H1 (cell line): ENCODE data around the gene SSRP1. TPM values are rescaled to one million over a fixed set of nuclear protein-coding genes. Genes with fewer than 3 reads are reported as not detected.

Source experiments
- CTCF ChIA-PET: fragments of 300-600 bp; sonication (Branson Sonifier 250); formaldehyde crosslinking; loops from one replicate; lab custom pipeline; 2021; ENCODE audit not compliant: partially characterized antibody; lab: Charles Lee
- POLR2A ChIA-PET: fragments of 300-600 bp; sonication (Branson Sonifier 250); formaldehyde crosslinking; loops from one replicate; lab custom pipeline; 2021; ENCODE audit warnings: inconsistent platforms; ENCODE audit not compliant: partially characterized antibody; lab: Charles Lee
- DNase-seq, 2 experiments: peaks; one replicate each; pipeline versions ENCODE4 v3.0.0 to v3.0.0-alpha.2; 2010 to 2022; ENCODE audit warnings: low spot score in 2 of 2, low read depth in 1 of 2, mixed read lengths in 1 of 2
- FAIRE-seq: peaks from 2 replicates; lab custom pipeline; 2011; peaks lifted over from hg19 to GRCh38; lab: Jason Lieb, UNC
- H2AFZ ChIP-seq: 2 replicates; pipeline ENCODE4 v1.8.1; 2012; ENCODE audit warnings: low read length, inconsistent platforms
- H2AK5ac ChIP-seq: 2 replicates; pipeline ENCODE4 v1.6.1; 2013; ENCODE audit warnings: low read depth, low read length
- H2BK120ac ChIP-seq: replicated peaks from 2 replicates; pipeline ENCODE3; 2013; ENCODE audit warnings: low read depth, low read length, inconsistent platforms
- H2BK12ac ChIP-seq: 2 replicates; pipeline ENCODE4 v1.6.1; 2013; ENCODE audit warnings: low read depth, low read length
- H2BK15ac ChIP-seq: 2 replicates; pipeline ENCODE4 v1.6.1; 2013; ENCODE audit warnings: low read length
- H2BK20ac ChIP-seq: 2 replicates; pipeline ENCODE4 v1.6.1; 2013; ENCODE audit warnings: low read length
- H2BK5ac ChIP-seq: 2 replicates; pipeline ENCODE4 v1.6.1; 2013; ENCODE audit warnings: low read depth, low read length
- H3K14ac ChIP-seq: 2 replicates; pipeline ENCODE4 v1.6.1; 2013; ENCODE audit warnings: inconsistent platforms; ENCODE audit not compliant: insufficient read length
- H3K18ac ChIP-seq: 2 replicates; pipeline ENCODE4 v1.6.1; 2013; ENCODE audit warnings: low read length; ENCODE audit errors: extremely low read depth
- H3K23ac ChIP-seq: 2 replicates; pipeline ENCODE4 v1.6.1; 2013; ENCODE audit warnings: inconsistent platforms; ENCODE audit not compliant: insufficient read length
- H3K23me2 ChIP-seq: 2 replicates; pipeline ENCODE4 v1.6.1; 2013; ENCODE audit warnings: low read depth, low read length
- H3K27ac ChIP-seq: 2 replicates; pipeline ENCODE4 v1.6.1; 2011; ENCODE audit warnings: low read depth, low read length, inconsistent platforms
- H3K27me3 ChIP-seq, 4 experiments: replicated peaks in 1 of 4; 1 replicate in 1 of 4; 2 replicates in 3 of 4; pipeline versions ENCODE4 v1.6.1 to v1.8.1; 2011 to 2013; ENCODE audit warnings: low read length in 3 of 4, mild to moderate bottlenecking in 3 of 4, inconsistent platforms in 2 of 4, mixed read lengths in 2 of 4, moderate library complexity in 1 of 4; ENCODE audit not compliant: control insufficient read depth in 3 of 4, insufficient read depth in 3 of 4; ENCODE audit errors: extremely low read depth in 1 of 4
- H3K36me3 ChIP-seq, 4 experiments: 2 replicates each; pipeline versions ENCODE4 v1.6.1 to v1.8.1; 2011 to 2013; ENCODE audit warnings: mild to moderate bottlenecking in 4 of 4, low read length in 3 of 4, moderate library complexity in 2 of 4, control low read depth in 1 of 4, inconsistent platforms in 1 of 4; ENCODE audit not compliant: insufficient read depth in 4 of 4, control insufficient read depth in 2 of 4
- H3K4ac ChIP-seq: replicated peaks from 2 replicates; pipeline ENCODE3; 2013; ENCODE audit warnings: low read length, low read depth, mixed read lengths, inconsistent platforms; ENCODE audit not compliant: insufficient read length
- H3K4me1 ChIP-seq, 4 experiments: replicated peaks in 1 of 4; 1 replicate in 1 of 4; 2 replicates in 3 of 4; pipeline versions ENCODE4 v1.6.1 to v1.8.1; 2011 to 2013; ENCODE audit warnings: low read length in 3 of 4, inconsistent platforms in 2 of 4, mixed read lengths in 1 of 4; ENCODE audit not compliant: insufficient read depth in 4 of 4, control insufficient read depth in 3 of 4
- H3K4me2 ChIP-seq, 2 experiments: 2 replicates each; pipeline versions ENCODE4 v1.6.1 to v1.8.1; 2011 to 2013; ENCODE audit warnings: low read depth in 2 of 2, low read length in 2 of 2, control low read depth in 1 of 2, inconsistent platforms in 1 of 2, mild to moderate bottlenecking in 1 of 2; ENCODE audit not compliant: insufficient read depth in 1 of 2
- H3K4me3 ChIP-seq, 4 experiments: fragments of 200-600, 300-600 bp in 1 of 4; sonication (generic), shearing (Covaris generic), sonication (Bioruptor Twin) in 1 of 4; 2 replicates each; pipeline versions ENCODE4 v1.5.1 to v1.8.1; 2011 to 2016; ENCODE audit warnings: low read length in 4 of 4, low read depth in 3 of 4, control low read depth in 2 of 4, inconsistent platforms in 2 of 4, mild to moderate bottlenecking in 2 of 4, mixed read lengths in 1 of 4, moderate library complexity in 1 of 4; ENCODE audit not compliant: insufficient read depth in 2 of 4; ENCODE audit errors: extremely low read depth in 1 of 4
- H3K56ac ChIP-seq: replicated peaks from 2 replicates; pipeline ENCODE3; 2013; ENCODE audit warnings: low read depth, mild to moderate bottlenecking, mixed read lengths, low read length, inconsistent platforms; ENCODE audit not compliant: insufficient read length
- H3K79me1 ChIP-seq: 2 replicates; pipeline ENCODE4 v1.6.1; 2013; ENCODE audit warnings: low read depth, low read length, control low read depth
- H3K79me2 ChIP-seq, 2 experiments: 2 replicates each; pipeline versions ENCODE4 v1.6.1 to v1.8.1; 2012 to 2013; ENCODE audit warnings: low read length in 2 of 2, mild to moderate bottlenecking in 2 of 2, inconsistent platforms in 1 of 2; ENCODE audit not compliant: insufficient read depth in 2 of 2, control insufficient read depth in 1 of 2
- H3K9ac ChIP-seq, 4 experiments: replicated peaks in 1 of 4; 1 replicate in 1 of 4; 2 replicates in 3 of 4; pipeline versions ENCODE4 v1.6.1 to v1.8.1; 2011 to 2013; ENCODE audit warnings: low read depth in 3 of 4, low read length in 3 of 4, control low read depth in 2 of 4, mild to moderate bottlenecking in 2 of 4, moderate library complexity in 2 of 4, inconsistent platforms in 1 of 4; ENCODE audit errors: extremely low read depth in 1 of 4
- H3K9me3 ChIP-seq, 2 experiments: 2 replicates each; pipeline versions ENCODE4 v1.6.1 to v1.8.1; 2012 to 2013; ENCODE audit warnings: mild to moderate bottlenecking in 2 of 2, moderate library complexity in 2 of 2, control low read depth in 1 of 2, inconsistent platforms in 1 of 2, low read depth in 1 of 2, low read length in 1 of 2, mixed read lengths in 1 of 2; ENCODE audit not compliant: insufficient read depth in 2 of 2
- H4K20me1 ChIP-seq, 2 experiments: replicated peaks in 1 of 2; 2 replicates each; pipeline versions ENCODE3 to v1.8.1; 2011 to 2013; ENCODE audit warnings: inconsistent platforms in 2 of 2, low read length in 2 of 2, mild to moderate bottlenecking in 1 of 2; ENCODE audit not compliant: insufficient read depth in 2 of 2, control insufficient read depth in 1 of 2
- H4K5ac ChIP-seq: 2 replicates; pipeline ENCODE4 v1.6.1; 2013; ENCODE audit warnings: low read length, low read depth, mixed read lengths, inconsistent platforms; ENCODE audit not compliant: insufficient read length
- H4K8ac ChIP-seq: 2 replicates; pipeline ENCODE4 v1.8.0; 2013; ENCODE audit warnings: mild to moderate bottlenecking, moderate library complexity, low read length, inconsistent platforms; ENCODE audit not compliant: insufficient read depth; ENCODE audit errors: extremely low read depth
- H4K91ac ChIP-seq: replicated peaks from 2 replicates; pipeline ENCODE3; 2013; ENCODE audit warnings: low read length, mixed read lengths, inconsistent platforms; ENCODE audit not compliant: insufficient read length
- GABPA ChIP-seq: IDR thresholded peaks from 2 replicates; pipeline ENCODE4 v1.6.1; 2011; ENCODE audit warnings: mild to moderate bottlenecking, low read length, moderate library complexity, borderline replicate concordance; ENCODE audit not compliant: insufficient read depth
- KDM5A ChIP-seq: fragments of 200-600 bp; IDR thresholded peaks from 2 replicates; pipeline ENCODE4 v1.7.1; 2012; ENCODE audit warnings: mild to moderate bottlenecking, low read length, inconsistent platforms, mixed read lengths
- POLR2AphosphoS5 ChIP-seq: IDR thresholded peaks from 2 replicates; pipeline ENCODE4 v1.6.1; 2011; ENCODE audit warnings: low read depth, low read length
- WGBS, 2 experiments: shearing (Covaris generic) in 1 of 2; methylation state at CpG; one replicate each; pipeline versions ENCODE4 v1.1.6 to v1.1.7; 2013 to 2015; ENCODE audit warnings: low lambda C conversion rate in 2 of 2, mixed read lengths in 2 of 2, inconsistent platforms in 1 of 2, low coverage in 1 of 2, missing lambda C conversion rate in 1 of 2; ENCODE audit not compliant: insufficient replicate concordance in 2 of 2, insufficient coverage in 1 of 2, insufficient read length in 1 of 2; ENCODE audit errors: extremely low coverage in 1 of 2, missing lambda C conversion rate in 1 of 2; 5-methylcytosine and 5-hydroxymethylcytosine counted together
- polyA plus RNA-seq, 7 experiments: library from polyadenylated mRNA; depleted of rRNA in 3 of 7; stranded (reverse) in 5 of 7; unstranded in 2 of 7; fragments of >200 nt in 5 of 7; fragments of 200-250 nt in 2 of 7; gene quantifications; 1 replicate in 5 of 7; 2 replicates in 1 of 7; 4 replicates in 1 of 7; pipeline versions ENCODE4 v1.2.1 to v1.2.3, GENCODE V29; 2011 to 2013; ENCODE audit warnings: missing spikeins in 2 of 7, mixed read lengths in 2 of 7
- total RNA-seq: library from RNA; stranded (reverse); fragmentation: NEBNext Ultra II Directional; extraction: Animal tissue kit (Norgen Biotek cat#: 25700); gene quantifications from 2 replicates; pipeline ENCODE4 v1.2.1, GENCODE V29; 2021

The SSRP1 gene
- total and polyA plus RNA-seq, 2 of the 8 experiments (the other 6 are each of a cell fraction or from before 2014, with no cell fraction given): 259 to 281 TPM

DNA sequence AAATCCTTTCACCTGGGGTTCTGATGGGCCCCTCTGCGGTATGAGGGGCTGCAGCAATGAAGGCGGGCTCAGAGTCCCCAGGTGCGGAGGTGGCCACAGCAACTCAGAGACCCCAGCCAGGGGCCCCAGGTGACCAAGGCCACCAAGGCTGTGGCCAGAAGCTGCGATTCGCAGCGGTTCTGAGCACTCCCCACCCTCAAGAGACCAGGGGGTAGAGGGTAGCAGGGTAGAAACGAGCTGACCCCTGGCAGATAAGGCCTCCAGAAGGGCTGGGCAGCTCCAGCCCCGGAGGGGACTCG is 11.9 kb downstream of the SSRP1 start:
- Histone ChIP-seq H2BK20ac (no peak overlapping the region), H3K18ac (peak overlapping the region; percentile 83), H3K14ac (no peak overlapping the region), H3K4me1 (peaks cover 0 to 24% (median 19%) of the 10 kb centered on the region in 4 experiments; a peak in 6 of 7 replicates), H2BK120ac (peak overlapping the region; percentile 56), H3K9ac (peak overlapping the region in 3 of 4 experiments; percentile 67 to 71 (median 68); a peak in 6 of 7 replicates), H2AFZ (no peak overlapping the region), H3K36me3 (peaks cover 16 to 53% (median 41%) of the 10 kb centered on the region in 4 experiments), H4K5ac (peak overlapping the region; percentile 40), H3K56ac (peak overlapping the region; percentile 33), H4K20me1 (peaks cover 3 to 5% of the 10 kb centered on the region in 2 experiments)
- no peak for FAIRE-seq
- CTCF ChIA-PET: interaction anchor here (0.7 kb wide), 1 partner anchor 27 kb away, joined by 3 read pairs; no protein-coding TSS in a partner anchor
- WGBS, 2 experiments: 11% methylated on average over 8 of the region's 9 CpGs; no CpG with 5 or more reads in 1 of the 2 experiments
- TF ChIP-seq GABPA (no peak), POLR2AphosphoS5 (0 out of 2 replicates have a peak, but pooled peaks have one; percentile 1), KDM5A (no peak)
- TF ChIP-seq, all 59 proteins: peak for 1
- H4K8ac ChIP-seq: no peak overlapping the region
- POLR2A ChIA-PET: interaction anchor here (0.5 to 45.7 kb wide), 15 partner anchors 1 to 316 kb away, joined by 3 to 1279 read pairs (median 5); partner anchors contain the start of genes P2RX3, SERPING1, SSRP1 and TIMM10
- H3K23me2 ChIP-seq: peaks cover 17% of the 10 kb centered on the region
- no peak overlapping the region for H3K23ac ChIP-seq
- H3K4me2 ChIP-seq: peak overlapping the region; percentile 74 to 78
- H3K79me2 ChIP-seq: peaks cover 8 to 43% of the 10 kb centered on the region in 2 experiments
- no peak overlapping the region; the same call in 1 of the 2 replicates for H2BK12ac ChIP-seq
- no peak for DNase-seq
- peak overlapping the region; percentile 71; the same call in 1 of the 2 replicates for H3K27ac ChIP-seq
- no peak overlapping the region for H2BK15ac ChIP-seq
- H2AK5ac ChIP-seq: no peak overlapping the region
- H2BK5ac ChIP-seq: no peak overlapping the region; the same call in 1 of the 2 replicates
- no peaks in the 10 kb centered on the region for H3K9me3 ChIP-seq
- peaks cover 21% of the 10 kb centered on the region for H3K79me1 ChIP-seq
- H3K4ac ChIP-seq: no peak overlapping the region
- H3K4me3 ChIP-seq: peak overlapping the region; percentile 82 to 90 (median 88)
- no peaks in the 10 kb centered on the region for H3K27me3 ChIP-seq
- no peak overlapping the region for H4K91ac ChIP-seq
